Gastrocnemius medialis (tissue), 4 donors: ENCODE data around the gene PDE4B.

Experiments used
- POLR2A ChIP-seq, 2 donors: fragments of 450-650 bp; IDR thresholded peaks; one replicate each; pipeline ENCODE4 v1.6.1; 2017; ENCODE audit warnings: antibody characterized with exemption in 2 of 2, mild to moderate bottlenecking in 2 of 2, moderate library complexity in 2 of 2
- TF ChIP-seq, protein P1 (sequence below), 5 experiments: fragments of 450-650 bp in 3 of 5; fragments of 200-600 bp in 2 of 5; sonication (generic) in 2 of 5; IDR thresholded peaks in 4 of 5; conservative IDR thresholded peaks in 1 of 5; 1 replicate in 4 of 5; 2 replicates in 1 of 5; pipeline ENCODE4 v1.5.1; 2016 to 2019; ENCODE audit warnings: antibody characterized with exemption in 5 of 5, mild to moderate bottlenecking in 3 of 5, moderate library complexity in 3 of 5

DNA sequence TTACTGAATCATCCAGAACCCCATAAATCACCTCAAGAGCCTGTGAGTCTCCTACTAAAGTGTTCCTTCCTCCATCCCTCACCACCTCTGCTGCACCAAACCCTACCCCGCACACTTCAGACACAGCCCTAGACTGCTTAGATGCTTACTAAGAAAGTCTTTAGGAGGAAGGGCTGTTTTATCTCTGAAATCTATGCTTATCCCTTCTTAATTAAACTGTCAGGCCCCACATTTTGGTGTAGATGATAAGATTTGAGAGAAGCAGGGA lies 524.5 kb downstream of the PDE4B start:
- TF ChIP-seq, protein P1, sequence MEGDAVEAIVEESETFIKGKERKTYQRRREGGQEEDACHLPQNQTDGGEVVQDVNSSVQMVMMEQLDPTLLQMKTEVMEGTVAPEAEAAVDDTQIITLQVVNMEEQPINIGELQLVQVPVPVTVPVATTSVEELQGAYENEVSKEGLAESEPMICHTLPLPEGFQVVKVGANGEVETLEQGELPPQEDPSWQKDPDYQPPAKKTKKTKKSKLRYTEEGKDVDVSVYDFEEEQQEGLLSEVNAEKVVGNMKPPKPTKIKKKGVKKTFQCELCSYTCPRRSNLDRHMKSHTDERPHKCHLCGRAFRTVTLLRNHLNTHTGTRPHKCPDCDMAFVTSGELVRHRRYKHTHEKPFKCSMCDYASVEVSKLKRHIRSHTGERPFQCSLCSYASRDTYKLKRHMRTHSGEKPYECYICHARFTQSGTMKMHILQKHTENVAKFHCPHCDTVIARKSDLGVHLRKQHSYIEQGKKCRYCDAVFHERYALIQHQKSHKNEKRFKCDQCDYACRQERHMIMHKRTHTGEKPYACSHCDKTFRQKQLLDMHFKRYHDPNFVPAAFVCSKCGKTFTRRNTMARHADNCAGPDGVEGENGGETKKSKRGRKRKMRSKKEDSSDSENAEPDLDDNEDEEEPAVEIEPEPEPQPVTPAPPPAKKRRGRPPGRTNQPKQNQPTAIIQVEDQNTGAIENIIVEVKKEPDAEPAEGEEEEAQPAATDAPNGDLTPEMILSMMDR (IDR thresholded peaks at IDR 0.05 in 4 of 5, conservative IDR thresholded peaks at IDR 0.05 in 1 of 5) = no peak
- no peak for TF ChIP-seq POLR2A (IDR thresholded peaks at IDR 0.05)
